CD4-positive, CD25-positive, alpha-beta regulatory T cell (primary cell): ENCODE data around the gene FHOD1. TPM values are rescaled to one million over a fixed set of nuclear protein-coding genes. Genes with fewer than 3 reads are reported as not detected.

ENCODE experiments used
- ATAC-seq, 2 donors: fragments of 150-1000 bp; cut with Tn5 transposase; one replicate each; pipeline ENCODE4 v1.10.0; 2021; ENCODE audit warnings: low read depth in 2 of 2, moderate number of reproducible peaks in 2 of 2, moderate library complexity in 1 of 2
- DNase-seq, 3 donors: peaks; one replicate each; pipeline versions ENCODE4 v3.0.0 to v3.0.0-alpha.2; 2012 to 2022; ENCODE audit warnings: mixed read lengths in 1 of 3
- H3K27ac ChIP-seq: one replicate; pipeline ENCODE4 v1.7.0; 2013; ENCODE audit warnings: mild to moderate bottlenecking, low read length; ENCODE audit not compliant: insufficient read depth, poor library complexity, severe bottlenecking
- H3K27me3 ChIP-seq: one replicate; pipeline ENCODE4 v1.7.0; 2013; ENCODE audit warnings: low read length; ENCODE audit not compliant: control insufficient read depth, insufficient read depth
- H3K36me3 ChIP-seq: one replicate; pipeline ENCODE4 v1.7.0; 2013; ENCODE audit warnings: mild to moderate bottlenecking, low read length, moderate library complexity; ENCODE audit not compliant: control insufficient read depth, insufficient read depth
- H3K4me1 ChIP-seq: 2 replicates; pipeline ENCODE4 v1.7.0; 2013; ENCODE audit warnings: mild to moderate bottlenecking, low read length; ENCODE audit not compliant: insufficient read depth, control insufficient read depth, poor library complexity, severe bottlenecking
- H3K4me3 ChIP-seq: one replicate; pipeline ENCODE4 v1.7.0; 2013; ENCODE audit warnings: low read depth, mild to moderate bottlenecking, low read length, moderate library complexity
- H3K9me3 ChIP-seq, 2 experiments: 1 replicate in 1 of 2; 2 replicates in 1 of 2; pipeline ENCODE4 v1.7.0; 2013; ENCODE audit warnings: low read length in 2 of 2, mild to moderate bottlenecking in 1 of 2, moderate library complexity in 1 of 2; ENCODE audit not compliant: control insufficient read depth in 2 of 2
- H3K27ac Mint-ChIP-seq, 3 donors: one replicate each; pipeline ENCODE4 v1.8.0; 2020 to 2022; ENCODE audit warnings: mild to moderate bottlenecking in 3 of 3, mixed read lengths in 3 of 3, moderate library complexity in 2 of 3
- H3K27me3 Mint-ChIP-seq: one replicate; pipeline ENCODE4 v1.8.0; 2022; ENCODE audit warnings: mild to moderate bottlenecking, mixed read lengths
- H3K36me3 Mint-ChIP-seq: one replicate; pipeline ENCODE4 v1.8.0; 2020; ENCODE audit warnings: mixed read lengths
- H3K4me1 Mint-ChIP-seq, 4 donors: one replicate each; pipeline ENCODE4 v1.8.0; 2020 to 2022; ENCODE audit warnings: mixed read lengths in 4 of 4, mild to moderate bottlenecking in 1 of 4
- H3K4me3 Mint-ChIP-seq, 4 donors: one replicate each; pipeline ENCODE4 v1.8.0; 2020 to 2022; ENCODE audit warnings: mild to moderate bottlenecking in 4 of 4, mixed read lengths in 4 of 4, moderate library complexity in 3 of 4
- H3K9me3 Mint-ChIP-seq, 7 donors: one replicate each; pipeline ENCODE4 v1.8.0; 2020 to 2022; ENCODE audit warnings: mixed read lengths in 7 of 7, mild to moderate bottlenecking in 3 of 7, moderate library complexity in 2 of 7
- polyA plus RNA-seq, 4 donors: library from polyadenylated mRNA; unstranded; fragments of 300-500 nt; fragmentation: Illumina TruSeq; gene quantifications; one replicate each; pipeline ENCODE4 v1.2.3, GENCODE V29; 2021
- total RNA-seq: library from RNA; stranded (reverse); gene quantifications from one replicate; pipeline ENCODE4 v1.2.3, GENCODE V29; 2022

FHOD1 gene
- total and polyA plus RNA-seq, 5 donors from 2014 or later = 1.9 to 34.5 (median 3.6) TPM

- peaks cover 0 to 5% (median 0%) of the 10 kb centered on the region in 4 donors for H3K4me1 Mint-ChIP-seq
- H3K9me3 ChIP-seq = no peaks in the 10 kb centered on the region
- no peak overlapping the region for H3K4me3 Mint-ChIP-seq
- no peak overlapping the region for H3K27ac Mint-ChIP-seq
- no peaks in the 10 kb centered on the region for H3K36me3 ChIP-seq
- no peaks in the 10 kb centered on the region for H3K27me3 Mint-ChIP-seq
- DNase-seq (no peak), ATAC-seq (no peak)
- no peaks in the 10 kb centered on the region for H3K27me3 ChIP-seq
- no peak overlapping the region for H3K27ac ChIP-seq
- H3K4me1 ChIP-seq = no peaks in the 10 kb centered on the region
- no peaks in the 10 kb centered on the region for H3K9me3 Mint-ChIP-seq
- H3K36me3 Mint-ChIP-seq = no peaks in the 10 kb centered on the region
- H3K4me3 ChIP-seq = no peak overlapping the region
Measured at GRCh38 chr16:67269766-67270165, 22.5 kb upstream of the FHOD1 start.

DNA sequence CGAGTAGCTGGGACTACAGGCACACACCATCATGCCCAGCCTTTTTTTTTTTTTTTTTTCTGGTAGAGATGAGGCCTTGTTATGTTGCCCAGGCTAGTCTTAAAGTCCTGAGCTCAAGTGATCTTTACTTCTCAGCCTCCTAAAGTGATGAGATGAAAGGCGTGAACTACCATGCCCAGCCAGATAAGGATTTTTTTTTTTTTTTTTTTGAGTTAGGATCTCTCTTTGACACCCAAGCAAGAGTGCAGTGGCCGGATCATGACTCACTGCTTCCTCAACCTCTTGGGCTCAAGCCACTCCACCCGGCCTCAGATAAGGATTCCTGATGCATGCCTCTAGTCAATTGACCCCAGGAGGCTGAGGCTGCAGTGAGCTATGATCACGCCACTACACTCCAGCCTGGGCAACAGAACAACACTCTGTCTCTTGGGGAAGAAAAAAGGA is 20.9 kb upstream of the FHOD1 start:
- no peak overlapping the region for H3K4me3 ChIP-seq
- DNase-seq = no peak
- no peaks in the 10 kb centered on the region for H3K9me3 ChIP-seq
- no peak overlapping the region for H3K27ac ChIP-seq
- Mint-ChIP-seq H3K4me1 (no peaks in the 10 kb centered on the region), H3K9me3 (peaks cover 0 to 1% (median 0%) of the 10 kb centered on the region in 7 donors), H3K36me3 (no peaks in the 10 kb centered on the region), H3K27ac (peak overlapping the region in 1 of 3 donors; percentile 20), H3K27me3 (no peaks in the 10 kb centered on the region), H3K4me3 (no peak overlapping the region)
- no peaks in the 10 kb centered on the region for H3K36me3 ChIP-seq
- ATAC-seq = no peak
- no peaks in the 10 kb centered on the region for H3K27me3 ChIP-seq
- no peaks in the 10 kb centered on the region for H3K4me1 ChIP-seq

DNA sequence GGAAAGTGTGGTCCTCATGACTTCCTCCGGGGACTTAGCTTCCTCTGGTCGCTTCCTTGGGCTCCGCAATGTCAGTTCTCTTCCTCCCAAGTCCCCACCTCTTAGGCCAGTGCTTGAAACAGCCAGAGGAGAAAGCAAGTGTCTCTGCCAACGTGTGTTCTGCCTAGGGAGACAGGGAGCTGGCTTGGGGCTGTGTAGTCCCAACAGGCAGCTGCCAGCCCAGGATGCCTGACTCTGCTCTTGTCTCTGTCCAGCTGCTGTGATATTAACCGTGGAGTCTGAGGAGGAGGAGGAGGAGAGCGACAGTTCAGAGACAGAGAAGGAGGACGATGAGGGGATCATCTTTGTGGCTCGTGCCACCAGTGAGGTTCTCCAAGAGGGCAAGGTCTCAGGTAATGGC is 18.6 kb upstream of the FHOD1 start:
- DNase-seq (no peak), ATAC-seq (peak in 1 of 2 donors; percentile 25)
- no peak overlapping the region for H3K4me3 ChIP-seq
- H3K27me3 Mint-ChIP-seq = peaks cover 4% of the 10 kb centered on the region
- no peaks in the 10 kb centered on the region for H3K4me1 ChIP-seq
- H3K4me1 Mint-ChIP-seq = no peaks in the 10 kb centered on the region
- no peaks in the 10 kb centered on the region for H3K27me3 ChIP-seq
- H3K27ac ChIP-seq = no peak overlapping the region
- no peaks in the 10 kb centered on the region for H3K36me3 ChIP-seq
- no peaks in the 10 kb centered on the region for H3K9me3 ChIP-seq
- peaks cover 0 to 2% (median 0%) of the 10 kb centered on the region in 7 donors for H3K9me3 Mint-ChIP-seq
- H3K4me3 Mint-ChIP-seq = no peak overlapping the region
- no peaks in the 10 kb centered on the region for H3K36me3 Mint-ChIP-seq
- no peak overlapping the region for H3K27ac Mint-ChIP-seq

- Mint-ChIP-seq H3K27ac (no peak overlapping the region), H3K4me3 (no peak overlapping the region), H3K4me1 (no peaks in the 10 kb centered on the region), H3K36me3 (no peaks in the 10 kb centered on the region), H3K27me3 (peaks cover 9% of the 10 kb centered on the region), H3K9me3 (peaks cover 0 to 2% (median 0%) of the 10 kb centered on the region in 7 donors)
- Histone ChIP-seq H3K4me3 (no peak overlapping the region), H3K27me3 (no peaks in the 10 kb centered on the region), H3K36me3 (no peaks in the 10 kb centered on the region), H3K4me1 (no peaks in the 10 kb centered on the region), H3K9me3 (no peaks in the 10 kb centered on the region), H3K27ac (no peak overlapping the region)
- DNase-seq (no peak), ATAC-seq (no peak)
Measured at GRCh38 chr16:67264866-67265265, 17.6 kb upstream of the FHOD1 start.

- Mint-ChIP-seq H3K27ac (no peak overlapping the region), H3K36me3 (no peaks in the 10 kb centered on the region), H3K4me1 (no peaks in the 10 kb centered on the region), H3K4me3 (no peak overlapping the region), H3K9me3 (peaks cover 0 to 2% (median 0%) of the 10 kb centered on the region in 7 donors), H3K27me3 (peaks cover 9% of the 10 kb centered on the region)
- Histone ChIP-seq H3K27ac (no peak overlapping the region), H3K4me1 (no peaks in the 10 kb centered on the region), H3K27me3 (no peaks in the 10 kb centered on the region), H3K36me3 (no peaks in the 10 kb centered on the region), H3K4me3 (no peak overlapping the region), H3K9me3 (no peaks in the 10 kb centered on the region)
- ATAC-seq (no peak), DNase-seq (no peak)
Measured at GRCh38 chr16:67264277-67264676, 17.0 kb upstream of the FHOD1 start.

- Histone ChIP-seq H3K4me1 (no peaks in the 10 kb centered on the region), H3K4me3 (no peak overlapping the region), H3K27me3 (no peaks in the 10 kb centered on the region), H3K27ac (no peak overlapping the region), H3K36me3 (no peaks in the 10 kb centered on the region), H3K9me3 (no peaks in the 10 kb centered on the region)
- Mint-ChIP-seq H3K4me1 (no peaks in the 10 kb centered on the region), H3K9me3 (peaks cover 0 to 2% (median 0%) of the 10 kb centered on the region in 7 donors), H3K27me3 (peaks cover 9% of the 10 kb centered on the region), H3K36me3 (no peaks in the 10 kb centered on the region), H3K27ac (no peak overlapping the region), H3K4me3 (no peak overlapping the region)
- no peak for DNase-seq
- no peak for ATAC-seq
Measured at GRCh38 chr16:67263201-67263600, 15.9 kb upstream of the FHOD1 start.

DNA sequence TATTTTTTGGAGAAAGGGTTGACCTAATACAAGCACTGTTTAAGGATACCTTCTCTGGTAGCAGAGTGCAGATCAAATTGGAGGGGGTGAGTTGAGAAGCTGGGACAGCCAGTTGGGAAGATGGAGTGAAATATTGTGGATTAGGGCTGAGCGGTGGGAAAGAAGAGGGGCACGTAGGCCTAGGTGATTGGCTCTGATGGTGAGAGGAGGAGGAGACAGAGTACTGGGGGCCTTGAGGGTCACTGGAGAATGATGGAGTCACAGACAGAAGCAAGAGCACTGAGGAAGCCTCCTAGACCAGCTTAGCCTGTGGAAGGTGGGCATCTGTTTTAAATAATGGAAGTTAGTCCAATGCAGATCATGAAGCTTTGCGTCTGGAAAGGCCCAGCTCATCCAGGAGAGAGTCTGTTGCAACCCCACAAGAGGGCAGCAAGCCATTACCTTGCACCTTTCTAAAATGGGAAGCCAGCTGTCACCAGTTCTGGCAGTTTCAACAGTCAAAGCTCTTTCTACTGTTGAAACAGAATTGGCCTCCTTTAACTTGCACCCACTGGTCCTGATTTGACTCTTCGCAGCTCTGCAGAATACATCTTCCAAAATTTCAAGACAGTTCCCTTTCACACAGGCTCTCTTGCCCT is 13.3 kb upstream of the FHOD1 start:
- no peaks in the 10 kb centered on the region for H3K27me3 ChIP-seq
- Mint-ChIP-seq H3K27ac (peak overlapping the region in 1 of 3 donors; percentile 84), H3K9me3 (peaks cover 0 to 2% (median 0%) of the 10 kb centered on the region in 7 donors), H3K36me3 (no peaks in the 10 kb centered on the region), H3K27me3 (peaks cover 9% of the 10 kb centered on the region), H3K4me1 (no peaks in the 10 kb centered on the region), H3K4me3 (no peak overlapping the region)
- no peak overlapping the region for H3K4me3 ChIP-seq
- ATAC-seq (no peak), DNase-seq (peak in 1 of 3 donors; percentile 46)
- H3K9me3 ChIP-seq = no peaks in the 10 kb centered on the region
- no peak overlapping the region for H3K27ac ChIP-seq
- H3K4me1 ChIP-seq = no peaks in the 10 kb centered on the region
- H3K36me3 ChIP-seq = no peaks in the 10 kb centered on the region

- no peak overlapping the region for H3K4me3 Mint-ChIP-seq
- no peaks in the 10 kb centered on the region for H3K4me1 Mint-ChIP-seq
- no peak overlapping the region for H3K27ac Mint-ChIP-seq
- Histone ChIP-seq H3K27ac (no peak overlapping the region), H3K36me3 (no peaks in the 10 kb centered on the region), H3K4me1 (no peaks in the 10 kb centered on the region), H3K9me3 (no peaks in the 10 kb centered on the region), H3K4me3 (no peak overlapping the region), H3K27me3 (no peaks in the 10 kb centered on the region)
- ATAC-seq (no peak), DNase-seq (no peak)
- H3K9me3 Mint-ChIP-seq = peaks cover 0 to 2% (median 0%) of the 10 kb centered on the region in 7 donors
- H3K36me3 Mint-ChIP-seq = no peaks in the 10 kb centered on the region
- H3K27me3 Mint-ChIP-seq = peaks cover 9% of the 10 kb centered on the region
Measured at GRCh38 chr16:67259705-67260104, 12.4 kb upstream of the FHOD1 start.
